ENCODE data around the gene UBASH3B.

UBASH3B gene

DNA sequence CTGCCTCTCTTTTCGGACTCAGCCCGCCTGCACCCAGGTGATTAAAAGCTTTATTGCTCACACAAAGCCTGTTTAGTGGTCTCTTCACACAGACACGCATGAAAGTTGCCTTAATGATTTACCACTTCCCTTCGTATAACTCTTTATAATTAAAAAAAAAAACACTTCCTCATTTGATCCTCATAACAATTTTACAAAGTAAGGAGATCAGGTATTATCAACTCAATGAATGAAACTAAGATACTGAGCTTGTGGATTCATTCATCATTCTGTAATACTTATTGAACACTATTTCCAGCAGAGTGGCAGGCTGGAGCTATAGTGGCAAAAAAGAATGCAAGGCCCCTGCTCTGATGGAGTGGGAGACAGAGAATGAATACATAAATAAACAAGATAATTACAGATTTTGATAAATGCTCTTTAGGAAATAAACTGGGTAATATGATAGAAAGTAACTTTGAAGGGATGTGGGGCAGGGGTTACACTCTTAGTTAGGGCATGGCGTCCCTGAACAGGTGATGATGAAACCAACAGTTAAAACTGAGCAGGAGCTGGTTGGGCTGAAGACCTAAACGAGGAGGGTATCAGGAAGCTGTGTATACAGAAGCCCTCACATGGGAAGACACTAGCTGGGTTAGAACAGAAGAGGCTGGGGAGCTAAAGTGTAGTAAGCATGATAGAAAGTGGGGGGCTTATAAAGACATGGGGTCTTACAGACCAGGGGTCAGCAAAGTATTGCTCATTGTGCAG is 177.4 kb downstream of the UBASH3B start:
- TF ChIP-seq ZNF274 (IDR thresholded peaks at IDR 0.05; ENCODE audit: low read depth, low read length), result no peak
- no peak overlapping the region for H3K4me3 ChIP-seq (ENCODE audit: low read length)

DNA sequence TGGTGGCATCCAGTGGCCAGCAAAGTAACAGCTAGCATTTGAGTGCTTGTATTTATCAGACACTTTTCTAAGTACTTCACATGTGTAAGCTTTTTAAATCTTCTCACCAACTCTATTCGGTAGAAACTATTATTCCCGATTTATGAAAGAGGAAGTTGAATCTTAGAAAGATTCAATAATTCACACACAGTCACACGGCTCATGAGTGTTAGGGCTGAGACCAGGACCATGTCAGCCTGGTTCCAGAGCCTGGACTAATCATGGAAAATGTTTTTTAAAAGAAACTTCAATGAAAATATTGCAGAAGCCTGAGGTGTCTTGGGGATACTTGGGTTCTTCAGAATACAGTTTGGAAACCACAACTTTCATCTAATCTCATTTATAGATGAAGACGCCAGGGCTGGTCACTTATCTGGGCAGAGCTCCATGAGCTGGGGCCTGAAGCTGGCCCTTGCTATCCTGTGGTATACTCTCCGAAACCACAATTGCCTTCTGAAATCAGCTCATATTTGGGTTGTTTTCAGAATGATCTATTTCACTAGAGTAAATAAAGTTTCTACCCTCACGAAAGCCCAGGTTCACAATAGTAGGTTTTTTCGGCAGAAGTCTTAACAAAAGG is 178.4 kb downstream of the UBASH3B start:
- no peak overlapping the region for H3K4me3 ChIP-seq (ENCODE audit: low read length)
- TF ChIP-seq ZNF274 (IDR thresholded peaks at IDR 0.05; ENCODE audit: low read depth, low read length), result no peak

DNA sequence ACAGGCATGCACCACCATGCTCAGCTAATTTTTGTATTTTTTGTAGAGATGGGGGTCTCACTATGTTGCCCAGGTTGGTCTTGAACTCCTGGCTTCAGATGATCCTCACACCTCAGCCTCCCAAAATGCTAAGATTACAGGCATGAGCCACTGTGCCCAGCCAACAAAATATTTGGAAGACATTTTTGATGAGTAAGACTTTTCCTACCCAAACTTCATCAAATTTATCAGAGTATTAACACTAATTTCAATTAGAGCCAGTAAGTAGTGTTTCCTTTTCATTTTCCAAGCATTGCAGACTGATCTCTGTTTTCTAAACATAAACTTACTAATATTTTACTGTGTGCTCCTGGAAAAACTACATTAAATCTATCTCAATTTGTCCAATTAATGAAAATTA is 181.4 kb downstream of the UBASH3B start:
- H3K4me3 ChIP-seq (ENCODE audit: low read length), result no peak overlapping the region
- no peak for TF ChIP-seq ZNF274 (IDR thresholded peaks at IDR 0.05; ENCODE audit: low read depth, low read length)

DNA sequence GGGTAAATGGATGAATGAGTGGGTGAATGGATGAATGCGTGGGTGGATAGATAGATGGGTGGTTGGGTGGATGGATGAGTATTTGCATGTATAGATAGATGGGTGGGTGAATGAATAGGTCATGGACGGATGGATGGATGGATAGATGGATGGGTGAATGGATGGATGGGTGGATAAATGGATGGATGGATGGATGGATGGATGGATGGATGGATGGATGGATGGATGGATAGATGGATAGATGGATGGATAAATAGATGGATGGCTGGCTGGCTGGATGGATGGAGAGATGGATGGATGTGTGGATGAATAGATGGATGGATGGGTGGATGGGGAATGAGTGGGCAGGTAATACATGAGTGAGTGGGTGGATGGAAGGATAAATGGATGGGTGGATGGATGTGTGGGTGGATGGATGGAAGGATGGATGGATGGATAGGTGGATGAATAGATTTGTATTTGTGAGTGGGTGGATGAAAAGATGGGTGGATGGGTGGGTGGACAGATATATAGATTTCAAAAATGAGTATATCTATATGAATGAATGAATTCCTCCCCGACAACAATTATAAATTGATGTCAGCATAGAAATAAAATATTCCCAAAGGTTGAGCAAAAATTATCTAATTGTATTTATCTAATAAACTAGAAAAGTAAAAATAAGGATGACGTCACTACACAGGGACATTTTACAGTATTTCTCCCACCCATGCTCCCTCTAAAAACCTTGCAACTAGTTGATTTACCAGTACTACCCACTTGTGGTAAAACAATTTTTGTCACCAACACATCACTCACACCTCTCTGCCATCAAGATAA is 182.2 kb downstream of the UBASH3B start:
- no peak for TF ChIP-seq ZNF274 (IDR thresholded peaks at IDR 0.05; ENCODE audit: low read depth, low read length)

DNA sequence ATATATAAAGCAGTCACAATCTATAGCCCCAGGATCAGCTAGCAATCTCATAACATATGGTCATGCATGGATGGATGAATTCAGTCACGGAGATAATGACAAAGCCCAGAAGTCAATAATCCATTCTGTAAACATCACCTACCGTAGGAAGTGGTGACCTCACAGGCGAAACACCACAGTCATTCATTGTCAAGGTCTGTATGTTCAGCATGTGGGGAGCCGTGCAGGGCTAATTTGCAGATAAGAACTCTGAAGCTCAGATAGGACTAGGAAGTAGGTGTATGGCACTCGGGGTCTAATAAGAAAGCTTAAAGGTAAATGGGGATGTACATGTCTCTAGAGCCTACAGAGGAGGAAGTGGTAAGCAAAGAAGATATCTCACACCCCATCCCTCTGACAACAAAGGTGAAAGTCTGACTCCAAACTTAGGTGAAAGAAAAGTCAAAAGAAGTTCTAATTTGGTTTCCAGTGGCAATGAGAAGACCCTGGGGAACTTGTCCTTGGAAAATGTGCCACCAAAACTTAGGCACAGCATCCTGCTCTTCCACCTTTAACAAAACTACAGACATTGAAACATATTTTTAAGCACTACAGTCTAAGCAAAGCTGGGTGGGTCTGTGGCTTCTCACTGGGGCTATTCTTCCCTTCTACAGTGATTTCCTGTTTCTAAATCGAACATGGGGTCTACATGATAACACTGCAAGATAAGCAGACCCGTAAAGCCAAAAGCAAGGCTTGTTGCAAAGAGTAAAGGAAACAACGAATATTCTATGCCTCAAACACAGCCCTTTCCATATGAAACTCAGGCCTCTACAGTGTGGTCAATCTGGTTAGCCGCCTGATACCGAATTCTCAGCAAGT is 188.0 kb downstream of the UBASH3B start:
- H3K4me3 ChIP-seq (ENCODE audit: low read length), result no peak overlapping the region
- no peak for TF ChIP-seq ZNF274 (IDR thresholded peaks at IDR 0.05; ENCODE audit: low read depth, low read length)

More for the DNA sequence above, 182.2 kb downstream of the UBASH3B start:
- H3K4me3 ChIP-seq (ENCODE audit: low read length), result no peak overlapping the region

DNA sequence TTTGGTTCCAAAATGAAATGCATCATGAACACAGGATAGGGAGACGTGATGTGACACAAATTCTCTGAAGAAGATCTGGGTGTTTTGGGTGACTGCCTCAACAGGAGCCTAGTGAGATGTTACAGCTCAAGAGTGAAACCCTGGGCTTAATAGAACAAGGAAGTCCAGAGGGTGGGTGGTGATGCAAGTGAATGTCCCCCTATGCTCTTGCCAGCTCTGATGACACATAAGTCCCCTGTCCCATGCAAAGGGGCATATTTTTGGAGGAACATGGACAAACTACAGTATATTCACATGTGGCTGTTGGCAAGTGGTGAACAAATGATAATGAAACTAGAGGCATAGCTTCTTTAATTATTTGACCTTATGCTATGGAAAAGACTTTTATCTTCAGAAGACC is 191.9 kb downstream of the UBASH3B start:
- H3K4me3 ChIP-seq (ENCODE audit: low read length), result no peak overlapping the region
- TF ChIP-seq ZNF274 (IDR thresholded peaks at IDR 0.05; ENCODE audit: low read depth, low read length), result no peak

DNA sequence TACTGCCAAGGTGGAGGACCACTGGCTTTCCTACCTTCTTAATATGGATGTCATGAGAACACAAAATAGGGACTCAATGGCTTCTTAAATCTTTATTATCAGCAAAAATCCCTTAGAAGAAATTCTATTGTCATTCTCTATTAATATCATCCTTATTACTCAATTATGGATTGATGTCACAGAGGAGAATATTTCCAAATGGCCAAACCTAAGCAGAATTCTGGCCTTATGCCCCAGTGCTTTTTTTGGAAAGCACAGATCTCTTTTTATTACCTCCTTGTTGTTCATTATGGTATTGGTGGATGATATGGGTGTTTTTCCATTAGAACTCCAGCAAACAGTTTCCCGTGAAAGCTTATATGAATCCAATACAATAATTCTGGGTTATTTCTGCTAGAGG is 192.7 kb downstream of the UBASH3B start:
- no peak for TF ChIP-seq ZNF274 (IDR thresholded peaks at IDR 0.05; ENCODE audit: low read depth, low read length)
- H3K4me3 ChIP-seq (ENCODE audit: low read length), result no peak overlapping the region

DNA sequence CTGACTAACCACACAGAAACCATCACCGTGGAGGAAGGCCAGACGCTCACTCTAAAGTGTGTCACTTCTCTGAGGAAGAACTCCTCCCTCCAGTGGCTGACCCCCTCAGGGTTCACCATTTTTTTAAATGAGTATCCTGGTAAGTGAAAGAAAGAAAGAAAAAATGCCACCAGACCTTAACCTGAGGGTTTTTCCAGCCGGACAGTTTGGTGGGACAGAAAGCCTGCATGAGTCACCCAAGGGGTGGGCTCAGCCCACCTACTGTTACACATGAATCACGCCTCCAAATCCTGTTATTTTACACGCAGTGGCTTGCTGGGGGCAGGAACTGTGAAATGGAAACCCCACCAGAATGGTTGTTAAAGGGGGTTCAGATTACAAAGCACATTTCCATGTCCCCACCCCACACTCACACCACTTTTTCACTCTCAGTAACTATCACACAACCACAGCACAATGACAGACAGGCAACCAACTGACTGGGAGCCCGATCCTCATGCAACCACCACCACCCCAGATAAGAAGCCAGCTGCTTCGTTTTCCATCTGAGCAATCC is 194.6 kb downstream of the UBASH3B start:
- H3K4me3 ChIP-seq (ENCODE audit: low read length), result no peak overlapping the region
- TF ChIP-seq ZNF274 (IDR thresholded peaks at IDR 0.05; ENCODE audit: low read depth, low read length), result no peak

DNA sequence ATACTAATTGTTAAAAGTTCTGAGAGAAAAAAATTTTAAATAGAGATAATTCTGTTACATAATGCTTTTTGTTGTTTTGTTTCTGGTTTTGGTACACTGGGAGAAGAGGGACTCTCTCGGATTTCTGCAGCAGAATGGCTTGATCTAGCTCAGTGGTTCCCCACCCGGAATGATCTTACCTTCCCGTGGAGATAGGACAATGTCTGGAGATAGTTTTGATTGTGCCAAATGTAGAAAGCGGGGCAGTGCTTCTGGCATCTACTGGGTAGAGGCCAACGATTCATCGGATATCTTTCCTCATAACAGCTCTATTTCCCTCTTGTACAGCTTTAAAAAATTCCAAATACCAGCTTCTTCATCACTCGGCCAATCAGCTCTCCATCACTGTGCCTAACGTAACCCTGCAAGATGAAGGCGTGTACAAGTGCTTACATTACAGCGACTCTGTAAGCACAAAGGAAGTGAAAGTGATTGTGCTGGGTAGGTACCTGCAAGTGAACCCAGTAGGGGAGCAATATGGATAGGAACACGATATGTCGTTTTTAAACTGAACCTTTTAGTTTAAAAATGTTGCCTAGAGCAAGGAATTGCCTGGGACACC is 195.9 kb downstream of the UBASH3B start:
- no peak for TF ChIP-seq ZNF274 (IDR thresholded peaks at IDR 0.05; ENCODE audit: low read depth, low read length)
- no peak overlapping the region for H3K4me3 ChIP-seq (ENCODE audit: low read length)

DNA sequence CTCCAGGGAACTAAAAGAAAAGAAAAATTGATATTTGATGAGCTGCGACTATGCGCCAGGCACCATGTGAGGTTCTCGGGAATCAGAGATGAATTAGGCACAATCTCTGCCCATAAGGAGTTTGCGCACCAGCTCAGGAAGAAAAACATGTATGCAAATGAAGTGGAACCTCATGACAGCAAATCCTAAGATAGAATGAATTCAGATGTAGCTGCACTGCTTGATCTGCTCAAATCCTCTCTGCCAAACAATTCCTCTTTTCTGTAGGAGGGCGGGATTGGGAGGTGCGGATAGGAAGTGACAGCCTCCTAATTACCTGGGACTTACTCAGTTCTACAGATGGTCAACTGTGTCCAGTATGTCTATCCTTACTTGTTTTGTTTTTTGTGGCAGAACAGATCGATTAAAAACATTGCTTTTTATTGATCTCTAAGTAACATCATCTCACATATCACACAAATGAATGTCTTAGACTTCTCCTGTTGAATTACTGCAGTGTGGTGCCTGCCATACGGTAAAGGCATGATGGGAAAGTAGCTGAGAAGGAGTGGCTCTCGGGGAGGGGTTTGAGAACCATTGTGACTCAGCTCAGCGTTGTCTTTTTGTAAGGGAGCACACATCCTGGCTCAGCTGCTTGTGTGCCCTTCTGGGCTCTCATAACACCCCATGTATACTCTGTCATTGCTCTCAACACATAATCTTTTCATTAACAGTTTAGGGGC is 196.7 kb downstream of the UBASH3B start:
- no peak for TF ChIP-seq ZNF274 (IDR thresholded peaks at IDR 0.05; ENCODE audit: low read depth, low read length)
- H3K4me3 ChIP-seq (ENCODE audit: low read length), result no peak overlapping the region

DNA sequence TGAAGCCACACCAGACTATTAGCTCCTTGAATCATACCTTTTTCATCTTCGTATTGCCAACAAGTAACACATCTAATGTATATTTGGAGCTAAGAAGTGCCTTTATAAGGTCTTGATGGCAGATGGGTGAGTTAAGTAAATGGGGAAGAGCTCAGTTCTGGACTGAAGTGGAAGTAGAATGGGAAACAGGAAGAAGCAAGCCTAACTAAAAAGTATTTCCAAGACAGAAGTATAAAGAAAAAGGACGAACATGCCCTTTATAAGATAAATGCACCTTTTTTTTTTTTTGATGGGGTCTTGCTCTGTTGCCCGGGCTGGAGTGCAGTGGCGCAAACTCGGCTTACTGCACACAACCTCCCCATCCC is 197.3 kb downstream of the UBASH3B start:
- TF ChIP-seq ZNF274 (IDR thresholded peaks at IDR 0.05; ENCODE audit: low read depth, low read length), result no peak
- no peak overlapping the region for H3K4me3 ChIP-seq (ENCODE audit: low read length)

DNA sequence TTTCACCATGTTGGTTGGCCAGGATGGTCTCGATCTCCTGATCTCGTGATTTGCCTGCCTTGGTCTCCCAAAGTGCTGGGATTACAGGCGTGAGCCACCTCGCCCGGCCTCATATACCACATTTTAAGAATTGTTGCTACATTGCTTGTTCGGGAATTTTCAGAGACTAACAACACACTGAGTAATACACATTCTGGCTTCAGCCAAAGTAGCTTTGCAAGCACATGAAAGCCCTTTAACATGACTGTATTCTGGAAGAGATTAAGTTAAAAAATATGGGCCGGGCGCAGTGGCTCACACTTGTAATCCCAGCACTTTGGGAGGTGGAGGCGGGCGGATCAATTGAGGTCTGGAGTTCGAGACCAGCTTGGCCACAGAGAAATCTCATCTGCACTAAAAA is 197.7 kb downstream of the UBASH3B start:
- no peak for TF ChIP-seq ZNF274 (IDR thresholded peaks at IDR 0.05; ENCODE audit: low read depth, low read length)
- H3K4me3 ChIP-seq (ENCODE audit: low read length), result no peak overlapping the region

DNA sequence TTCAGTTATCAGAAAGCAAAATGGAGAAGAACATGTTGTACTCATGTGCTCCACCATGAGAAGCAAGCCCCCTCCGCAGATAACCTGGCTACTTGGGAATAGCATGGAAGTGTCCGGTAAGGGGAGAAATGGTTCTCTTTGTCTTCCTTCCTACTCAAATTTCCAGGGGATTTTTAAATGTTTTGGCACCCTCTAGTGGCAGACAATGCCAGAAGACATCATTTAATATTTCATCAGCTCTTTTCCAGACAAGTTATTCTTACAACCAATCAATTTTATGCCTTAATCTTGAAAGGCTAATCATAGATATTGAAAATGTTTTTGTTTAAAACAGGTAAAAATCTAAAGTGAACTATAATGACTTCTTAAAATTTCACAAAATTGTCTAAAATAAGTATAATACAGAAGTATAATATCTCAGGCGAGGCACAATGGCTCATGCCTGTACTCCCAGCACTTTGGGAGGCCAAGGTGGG is 198.5 kb downstream of the UBASH3B start:
- H3K4me3 ChIP-seq (ENCODE audit: low read length), result no peak overlapping the region
- TF ChIP-seq ZNF274 (IDR thresholded peaks at IDR 0.05; ENCODE audit: low read depth, low read length), result no peak
